Stimulated activated CD8-positive, alpha-beta memory T cell treated with anti-CD3 and anti-CD28 coated beads, Interleukin-15, amount 100 ng/mL, for 24 hours (primary cell): Measurements from ENCODE around the gene ALPK3.

ENCODE experiments used
- DNase-seq: peaks from one replicate; pipeline ENCODE4 v3.0.0-alpha.2; 2020; ENCODE audit warnings: low read depth

Gene ALPK3

DNA sequence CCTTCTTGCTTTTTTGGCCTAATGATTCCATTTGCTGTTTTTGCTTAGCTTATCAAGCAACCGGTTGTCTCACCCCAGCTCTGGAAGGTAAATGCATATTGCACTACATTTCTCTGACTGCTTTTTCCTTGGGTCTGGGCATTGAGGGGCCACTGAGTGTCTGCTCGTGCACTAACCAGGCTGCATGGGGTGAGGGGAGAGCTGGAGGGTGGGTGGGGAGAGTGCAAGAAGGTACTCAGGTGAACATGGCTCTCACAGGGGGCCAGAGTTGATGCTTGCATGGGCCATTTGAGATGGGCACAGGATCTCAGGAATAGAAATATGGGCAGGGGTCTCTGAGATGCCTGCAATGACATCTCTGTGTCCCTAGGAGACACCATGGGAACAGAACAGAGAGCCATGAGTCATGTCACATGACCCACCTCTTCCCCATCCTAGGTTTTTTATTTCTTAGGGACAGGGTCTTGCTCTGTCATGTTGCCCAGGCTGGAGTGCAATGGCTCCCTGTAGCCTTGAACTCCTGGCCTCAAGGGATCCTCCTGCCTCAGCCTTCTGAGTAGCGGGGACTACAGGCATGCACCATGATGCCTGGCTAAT, 6.2 kb downstream of the ALPK3 start:
- DNase-seq: no peak

DNA sequence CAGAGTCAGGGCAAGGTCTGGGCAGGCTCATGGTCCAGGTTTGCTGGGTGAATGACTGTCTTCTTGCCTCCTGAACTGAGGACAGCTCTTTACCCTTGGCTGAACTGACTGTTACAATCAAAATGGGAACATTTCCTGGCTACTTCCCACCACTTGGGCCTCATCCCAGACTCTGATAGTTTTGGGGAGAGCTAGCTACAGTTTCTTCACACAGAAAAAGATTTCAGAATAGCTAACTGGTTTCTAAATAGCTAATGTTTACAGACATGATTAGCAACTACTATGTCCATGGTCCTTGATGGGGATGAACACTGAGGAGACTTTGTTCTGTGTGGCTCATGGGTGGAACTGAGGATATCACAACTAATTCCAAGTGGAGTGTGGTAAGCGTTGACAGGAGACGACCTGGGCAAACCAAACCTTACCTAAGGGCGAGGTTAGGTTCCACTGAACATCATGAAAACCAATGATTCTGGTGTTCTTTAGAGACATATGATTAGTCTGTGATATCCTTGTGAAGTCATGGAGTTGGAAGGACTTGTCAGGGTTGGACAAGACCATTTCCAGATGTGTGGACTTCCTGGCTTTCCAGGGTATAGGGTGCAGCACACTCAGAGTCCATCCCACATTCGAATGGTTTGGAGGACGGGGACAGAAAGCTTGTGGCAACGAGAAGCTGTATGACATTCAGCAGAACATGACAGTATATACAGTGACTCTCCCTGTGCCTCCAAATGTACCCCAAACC, 7.3 kb downstream of the ALPK3 start:
- DNase-seq: no peak

DNA sequence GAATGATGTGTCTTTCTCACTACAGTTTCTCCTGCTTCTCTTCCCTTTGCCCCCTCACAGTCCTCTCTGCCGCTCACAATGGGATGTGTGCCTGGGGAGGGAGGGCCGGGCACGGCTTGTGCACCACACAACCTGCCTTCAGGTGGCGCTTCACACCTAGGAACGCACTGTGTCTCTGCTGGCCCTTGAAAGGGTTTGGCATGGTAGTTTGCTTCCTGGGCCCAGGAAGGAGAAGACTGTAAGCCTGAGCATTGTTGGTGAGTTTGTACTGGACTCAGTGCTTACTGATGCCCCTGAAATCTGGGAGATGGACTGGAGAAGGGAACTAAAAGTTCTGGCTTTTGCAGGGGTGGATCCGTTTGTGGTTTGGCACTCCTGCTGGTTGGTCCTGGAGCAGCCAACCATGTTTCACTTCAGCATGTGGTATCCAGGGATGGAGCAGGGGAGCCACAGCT, 9.2 kb downstream of the ALPK3 start:
- no peak for DNase-seq

DNA sequence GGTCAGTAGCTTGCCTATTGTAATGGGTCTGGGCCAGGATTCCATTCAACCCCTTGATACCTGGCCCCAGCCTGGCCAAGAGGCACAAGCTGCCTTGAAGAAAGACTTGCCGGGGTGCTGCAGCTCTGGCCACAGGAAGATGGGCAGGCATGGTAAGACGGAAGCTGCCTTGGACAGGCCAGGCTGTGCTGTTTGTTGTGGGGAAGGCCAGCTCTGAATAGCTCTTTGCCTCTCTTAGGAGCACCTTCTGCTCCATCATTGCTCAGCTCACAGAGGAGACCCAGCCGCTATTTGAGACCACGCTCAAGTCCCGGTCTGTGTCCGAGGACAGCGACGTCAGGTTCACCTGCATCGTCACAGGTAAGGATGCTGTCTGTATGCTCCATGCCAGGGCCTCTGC, 10.1 kb downstream of the ALPK3 start:
- DNase-seq: no peak

DNA sequence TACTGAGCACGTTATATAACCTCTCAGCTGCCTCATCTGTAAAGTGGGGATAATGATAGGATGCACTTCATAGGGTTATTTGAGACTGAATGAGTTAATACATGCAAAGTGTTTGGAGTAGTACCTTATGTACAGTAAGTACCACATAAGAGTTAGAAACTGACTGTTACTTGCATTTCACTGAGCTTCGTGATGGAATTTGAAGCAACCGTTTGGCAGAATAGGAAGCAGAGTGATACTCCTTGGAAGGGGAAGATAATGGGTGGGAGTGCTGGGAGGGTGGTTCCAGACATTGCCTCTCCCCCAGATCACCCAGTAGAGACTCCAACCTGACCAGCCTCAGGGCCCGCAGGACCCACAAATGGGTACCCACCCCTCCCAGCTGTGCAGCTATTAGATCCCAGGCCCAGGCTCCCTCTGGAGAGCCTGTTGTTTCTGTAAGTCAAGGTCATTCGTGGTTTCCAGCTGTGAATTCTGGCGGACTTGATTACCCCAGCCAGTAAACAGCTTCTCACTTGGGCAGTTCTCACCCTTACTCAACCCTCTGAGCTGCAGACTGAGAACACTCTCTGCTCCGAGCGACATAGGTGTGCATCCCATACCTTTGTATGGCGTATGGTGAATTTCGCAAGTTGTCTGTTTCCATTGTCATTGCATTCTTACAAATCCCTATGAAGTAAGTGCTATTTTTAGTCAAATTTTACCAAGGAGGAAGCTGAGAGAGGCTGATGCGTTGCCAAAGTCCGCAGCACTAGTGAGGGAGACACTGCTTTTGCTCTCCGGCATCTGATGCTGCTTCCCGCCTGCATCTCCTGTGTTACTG, 11.1 kb downstream of the ALPK3 start:
- no peak for DNase-seq

DNA sequence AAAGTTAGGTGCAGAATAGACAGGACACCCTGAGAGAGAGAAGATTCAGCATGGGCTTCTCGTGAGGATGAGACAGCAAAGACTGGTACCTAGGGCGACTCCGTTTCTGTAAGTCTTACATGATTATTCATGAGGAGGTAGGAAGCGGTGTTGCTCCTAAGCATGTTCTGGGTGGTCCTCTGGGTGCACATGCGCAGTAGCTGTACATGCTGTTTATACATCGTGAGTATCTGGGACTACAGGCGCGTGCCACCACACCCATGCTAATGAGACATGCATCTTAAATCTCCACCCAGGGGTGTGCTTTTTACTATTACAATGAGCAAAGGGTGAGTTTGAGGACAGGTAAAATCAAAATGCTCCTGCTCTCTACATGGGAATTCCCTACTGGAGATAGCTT, 12.3 kb downstream of the ALPK3 start:
- DNase-seq: no peak

DNA sequence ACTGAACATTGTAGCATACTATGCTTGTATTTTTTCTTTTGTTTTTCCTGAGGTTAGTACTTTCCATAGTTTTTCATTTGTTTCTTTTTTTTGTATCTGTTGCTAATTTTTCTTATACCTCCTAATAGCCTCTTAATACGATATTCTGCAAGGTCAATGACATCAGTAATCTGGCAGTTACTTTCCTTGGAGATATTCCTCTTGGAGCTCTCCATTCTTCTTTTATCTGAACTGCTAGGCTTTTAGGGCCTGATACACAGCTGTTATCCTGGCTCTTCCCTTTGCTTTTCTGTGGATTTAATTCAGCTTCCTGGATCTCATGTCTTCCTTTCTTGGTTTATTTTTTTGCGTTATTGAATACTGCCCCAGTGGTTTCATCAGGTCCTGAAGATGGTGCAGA, 12.9 kb downstream of the ALPK3 start:
- no peak for DNase-seq

DNA sequence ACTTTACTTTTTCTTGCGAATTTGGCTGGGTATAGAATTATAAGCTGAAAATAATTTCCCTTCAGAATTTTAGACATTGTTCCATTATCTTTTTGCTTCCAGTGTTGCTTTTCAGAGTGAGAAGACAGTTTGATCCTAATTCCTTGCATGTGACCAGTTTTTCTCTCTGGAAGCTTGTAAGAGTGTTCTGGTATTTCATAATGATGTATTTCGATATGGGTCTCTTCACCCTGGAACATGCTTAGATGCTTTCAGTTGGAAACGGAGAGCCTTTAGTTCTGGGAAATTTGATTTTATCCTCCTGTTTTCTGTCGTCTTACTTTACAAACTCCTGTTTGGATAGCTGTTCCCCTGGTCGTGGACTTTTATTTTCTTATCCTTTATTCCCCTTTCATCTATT, 13.9 kb downstream of the ALPK3 start:
- no peak for DNase-seq

DNA sequence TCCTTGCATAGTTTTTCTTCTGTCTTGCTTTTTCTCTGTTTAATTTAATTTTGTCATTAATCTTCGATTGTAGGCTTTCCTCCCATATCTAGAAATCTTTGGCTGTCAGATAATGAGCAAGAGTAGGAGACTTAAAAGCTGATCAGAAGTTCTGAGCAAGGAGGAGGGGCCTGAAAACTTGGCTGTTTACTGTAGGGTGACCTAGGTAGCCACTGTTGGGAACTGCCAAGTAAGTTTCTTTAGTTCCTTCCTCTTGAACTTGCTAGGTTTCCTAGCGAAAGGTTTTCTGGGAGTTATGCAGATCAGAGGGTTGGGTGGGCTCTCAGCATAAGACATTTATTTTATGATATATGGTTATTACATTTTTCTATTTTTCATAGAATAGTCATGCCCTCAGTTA, 14.5 kb downstream of the ALPK3 start:
- no peak for DNase-seq

DNA sequence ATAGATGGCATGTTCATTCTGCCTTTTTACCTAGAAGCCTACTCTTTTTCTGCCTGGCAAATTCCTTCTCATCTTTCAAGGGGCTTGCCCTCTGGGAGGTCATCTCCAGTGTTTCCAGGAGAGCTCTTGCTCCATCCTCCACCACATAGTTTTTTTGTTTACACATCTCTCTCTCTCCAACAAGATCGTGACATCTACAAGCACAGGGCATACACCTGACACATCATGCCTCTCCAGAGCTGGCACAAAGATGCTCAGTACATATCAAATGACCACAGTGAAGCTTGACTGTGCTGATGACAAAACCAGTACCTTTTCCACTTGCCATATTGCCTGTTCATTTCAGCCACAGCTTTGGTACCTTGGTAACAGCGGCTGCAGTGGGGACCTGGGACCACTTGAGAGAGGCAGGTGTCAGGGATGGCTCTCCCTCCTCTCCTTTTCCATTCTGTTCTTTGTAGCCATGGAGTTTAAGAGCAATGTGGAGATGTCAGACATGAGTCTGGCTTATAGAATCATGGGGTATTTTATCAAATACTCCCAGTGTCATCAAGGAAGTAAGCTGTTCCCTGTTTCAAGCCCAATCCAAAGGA, 15.4 kb downstream of the ALPK3 start:
- no peak for DNase-seq

DNA sequence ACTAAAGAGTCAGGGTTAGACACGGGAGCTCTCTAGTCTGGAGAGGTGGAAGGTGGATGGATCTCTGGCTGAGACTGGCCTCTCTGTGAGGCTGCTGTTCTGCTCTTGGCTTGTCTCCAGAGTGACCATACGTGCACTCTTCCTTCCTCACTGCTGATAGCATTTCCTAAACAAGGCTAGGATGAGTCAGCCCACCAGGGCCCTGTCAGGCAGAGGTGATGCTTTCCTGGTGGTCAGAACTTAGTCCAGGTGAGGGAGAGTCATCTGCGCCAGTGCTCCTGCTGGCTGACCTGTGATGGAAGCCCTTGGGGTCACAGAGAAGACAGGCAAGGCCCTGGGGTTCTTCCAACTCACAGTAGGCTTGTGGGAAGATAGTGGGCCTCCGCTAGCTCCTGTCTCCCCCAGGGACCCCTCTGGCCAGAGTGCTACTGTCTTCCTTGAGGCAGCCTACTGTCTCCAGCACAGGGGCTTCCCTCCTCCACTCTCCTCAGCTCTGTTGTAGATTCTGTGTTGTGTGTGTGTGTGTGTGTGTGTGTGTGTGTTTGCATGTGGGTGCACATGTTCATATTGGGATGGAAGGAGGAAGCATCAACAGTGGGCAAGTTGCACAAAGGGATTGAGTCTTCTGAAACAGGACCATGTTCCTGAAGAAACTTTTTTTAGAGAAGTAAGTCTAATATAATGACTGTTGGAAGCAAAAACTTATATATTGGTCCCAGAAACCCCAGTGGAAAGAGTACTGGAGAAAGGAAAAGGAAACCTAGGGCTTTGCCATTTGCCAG, 16.5 kb downstream of the ALPK3 start:
- no peak for DNase-seq

DNA sequence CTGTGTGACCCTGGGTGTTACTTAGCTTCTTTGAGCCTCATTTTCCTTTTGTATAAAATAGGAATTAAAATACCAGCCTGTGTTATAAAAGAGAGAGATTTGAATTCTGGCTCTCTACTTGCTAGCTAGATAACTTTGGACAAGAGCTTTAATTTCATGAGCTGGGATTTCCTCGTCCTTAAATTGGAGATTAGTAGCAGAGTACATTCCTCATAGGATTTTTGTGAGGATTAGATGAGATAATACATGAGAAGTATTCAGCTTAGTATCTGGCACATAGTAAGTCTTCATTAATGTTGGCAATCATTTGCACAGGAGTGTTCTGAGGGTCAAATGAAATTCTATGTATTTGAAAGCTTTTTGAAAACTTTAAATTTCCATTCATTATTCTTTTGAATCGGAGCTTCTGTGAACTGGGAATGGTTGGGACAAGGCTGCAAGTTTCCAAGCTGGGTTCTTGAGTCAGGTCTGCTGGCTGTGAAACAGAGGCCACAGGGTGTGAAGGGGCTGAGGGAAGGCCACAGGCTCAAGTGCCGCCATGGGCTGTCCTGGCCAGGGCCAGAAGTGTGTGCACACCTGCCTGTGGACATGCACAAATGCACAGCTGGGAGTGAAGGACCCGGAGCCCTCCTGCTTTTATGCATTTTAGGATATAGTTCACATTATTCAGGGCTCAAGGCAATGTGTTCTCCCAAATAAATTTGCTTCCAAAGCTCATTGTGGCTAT, 17.2 kb downstream of the ALPK3 start:
- no peak for DNase-seq

DNA sequence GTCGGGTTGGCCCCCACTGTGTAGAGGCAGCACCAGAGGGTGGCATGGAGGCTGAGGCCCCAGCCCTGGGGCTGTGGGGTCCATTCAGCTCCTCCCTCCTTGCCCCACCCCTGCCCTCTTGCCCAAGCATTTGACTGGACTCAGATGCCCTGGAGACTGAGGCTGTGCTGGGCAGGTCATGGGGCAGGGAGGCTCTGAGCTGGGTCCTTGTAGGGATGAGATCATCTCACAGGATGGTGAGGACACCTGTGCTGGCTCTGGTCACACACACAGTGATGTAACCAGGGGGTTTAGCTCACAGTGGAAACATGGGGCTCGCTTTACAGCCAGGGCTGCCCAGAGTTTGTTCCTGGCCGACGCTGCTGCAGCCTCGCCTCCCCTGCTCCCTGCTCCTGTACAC, 17.8 kb downstream of the ALPK3 start:
- DNase-seq: no peak

DNA sequence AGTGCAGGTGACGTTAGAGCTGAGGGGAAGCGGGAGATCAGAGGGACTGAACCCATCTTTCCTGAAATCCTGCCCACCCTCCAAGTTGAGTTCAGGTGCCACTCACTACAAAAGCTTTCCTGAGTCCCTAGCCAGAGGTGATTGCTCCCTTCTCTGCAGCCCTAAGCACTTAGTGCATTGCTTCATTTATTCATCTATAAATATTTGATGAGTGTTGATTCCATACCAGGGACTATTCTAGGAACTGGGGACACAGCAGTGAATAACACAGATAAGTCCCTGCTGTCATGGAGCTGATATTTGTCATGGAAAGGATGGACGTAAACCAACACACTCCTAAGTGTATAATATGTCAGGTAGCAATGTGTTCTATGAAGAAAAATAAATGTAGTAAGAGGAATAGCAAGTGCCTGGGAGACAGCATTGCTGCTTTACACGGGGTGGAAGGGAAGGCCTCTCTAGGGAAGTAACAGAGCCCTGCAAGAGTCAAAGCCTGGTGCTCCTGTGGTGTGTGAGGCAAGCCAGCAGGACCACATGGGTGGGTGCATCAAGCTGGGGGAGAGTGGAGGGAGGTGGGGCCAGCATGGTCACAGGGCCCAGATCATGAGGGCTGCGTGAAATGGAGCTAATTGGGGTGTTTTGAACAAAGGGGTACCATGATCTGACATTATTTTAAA, 18.6 kb downstream of the ALPK3 start:
- no peak for DNase-seq

DNA sequence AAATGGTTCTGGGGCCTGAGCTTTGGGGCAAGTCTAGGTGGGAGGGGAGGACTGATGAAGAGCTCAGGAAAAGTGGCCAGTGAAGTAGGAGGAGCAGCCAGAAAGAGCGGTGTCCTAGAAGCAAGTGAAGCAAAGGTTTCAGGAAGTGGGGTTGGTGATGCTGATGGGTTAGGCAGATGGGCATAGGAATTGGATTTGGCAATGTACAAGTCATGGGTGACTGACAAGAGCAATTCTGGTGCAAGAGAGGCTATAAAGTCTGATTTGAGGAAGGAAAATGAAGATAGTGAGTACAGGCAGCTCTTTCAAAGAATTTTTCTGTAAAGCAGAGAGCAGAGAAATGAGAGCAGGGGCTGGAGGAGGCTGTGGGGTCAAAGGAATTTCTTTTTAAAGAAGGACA, 19.7 kb downstream of the ALPK3 start:
- no peak for DNase-seq

DNA sequence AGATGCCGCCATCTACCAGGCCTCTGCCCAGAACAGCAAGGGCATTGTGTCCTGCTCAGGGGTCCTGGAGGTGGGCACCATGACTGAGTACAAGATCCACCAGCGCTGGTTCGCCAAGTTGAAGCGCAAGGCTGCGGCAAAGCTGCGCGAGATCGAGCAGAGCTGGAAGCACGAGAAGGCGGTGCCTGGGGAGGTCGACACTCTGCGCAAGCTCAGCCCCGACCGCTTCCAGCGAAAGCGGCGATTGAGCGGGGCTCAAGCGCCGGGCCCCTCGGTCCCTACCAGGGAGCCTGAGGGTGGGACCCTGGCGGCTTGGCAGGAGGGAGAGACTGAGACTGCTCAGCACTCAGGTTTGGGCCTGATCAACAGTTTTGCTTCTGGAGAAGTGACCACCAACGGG, 22.6 kb downstream of the ALPK3 start:
- no peak for DNase-seq

DNA sequence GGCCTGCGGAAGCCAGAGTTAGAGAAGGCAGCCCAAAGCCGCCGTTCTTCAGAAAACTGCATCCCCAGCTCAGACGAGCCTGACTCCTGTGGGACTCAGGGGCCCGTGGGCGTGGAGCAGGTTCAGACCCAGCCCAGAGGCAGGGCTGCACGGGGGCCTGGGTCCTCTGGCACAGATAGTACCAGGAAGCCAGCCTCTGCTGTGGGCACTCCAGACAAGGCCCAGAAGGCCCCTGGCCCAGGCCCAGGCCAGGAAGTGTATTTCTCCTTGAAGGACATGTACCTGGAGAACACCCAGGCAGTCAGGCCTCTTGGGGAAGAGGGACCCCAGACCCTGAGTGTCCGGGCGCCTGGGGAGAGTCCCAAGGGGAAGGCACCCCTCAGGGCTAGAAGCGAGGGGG, 23.1 kb downstream of the ALPK3 start:
- no peak for DNase-seq

DNA sequence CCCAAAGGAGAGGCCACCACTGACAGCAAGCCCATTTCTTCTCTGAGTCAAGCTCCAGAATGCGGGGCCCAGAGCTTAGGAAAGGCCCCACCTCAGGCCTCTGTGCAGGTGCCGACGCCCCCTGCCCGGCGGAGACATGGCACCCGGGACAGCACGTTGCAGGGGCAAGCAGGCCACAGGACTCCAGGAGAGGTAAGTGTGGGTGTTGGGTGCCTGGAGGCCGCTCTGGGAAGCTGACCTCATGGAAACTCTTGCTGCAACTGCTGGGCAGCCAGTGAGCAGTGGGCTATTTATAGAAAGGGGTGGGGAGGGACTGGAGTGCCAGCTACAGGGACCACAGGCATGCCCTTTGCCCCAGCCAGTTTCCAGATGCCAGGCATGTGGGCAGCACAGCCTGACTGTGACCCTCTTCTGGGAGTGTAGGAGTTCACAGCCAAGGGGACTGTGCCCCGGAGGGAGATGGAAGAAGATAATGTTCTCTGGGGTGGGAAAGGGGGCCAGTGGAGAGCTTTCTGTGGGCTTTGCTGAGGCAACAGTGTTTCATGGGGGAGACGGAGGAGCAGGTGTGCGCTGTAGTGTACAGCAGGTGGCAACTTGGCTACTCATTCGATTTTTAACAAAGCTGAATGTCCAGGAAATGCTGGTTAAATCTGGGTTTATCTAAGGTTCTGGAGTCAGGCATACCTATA, 23.7 kb downstream of the ALPK3 start:
- DNase-seq: no peak

DNA sequence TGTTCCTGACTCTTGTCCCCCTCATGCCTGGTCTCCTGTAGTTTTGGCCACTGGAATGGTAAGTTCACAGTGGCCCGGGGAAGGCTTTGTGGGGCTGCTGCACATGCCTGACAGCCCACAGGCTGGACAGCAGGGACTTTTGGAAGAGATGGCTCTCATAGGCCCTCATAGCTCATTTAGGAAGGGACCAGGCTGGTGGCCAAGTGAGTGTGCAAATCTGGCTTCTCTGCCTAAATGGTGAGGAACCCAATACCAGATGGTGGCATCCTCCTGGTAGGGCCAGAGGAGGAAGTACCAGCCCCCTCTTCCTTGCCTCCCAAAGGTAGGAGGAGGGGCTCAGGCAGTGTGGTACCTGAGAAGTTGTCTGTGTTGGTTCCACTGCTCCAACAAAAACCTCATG, 25.6 kb downstream of the ALPK3 start:
- no peak for DNase-seq

DNA sequence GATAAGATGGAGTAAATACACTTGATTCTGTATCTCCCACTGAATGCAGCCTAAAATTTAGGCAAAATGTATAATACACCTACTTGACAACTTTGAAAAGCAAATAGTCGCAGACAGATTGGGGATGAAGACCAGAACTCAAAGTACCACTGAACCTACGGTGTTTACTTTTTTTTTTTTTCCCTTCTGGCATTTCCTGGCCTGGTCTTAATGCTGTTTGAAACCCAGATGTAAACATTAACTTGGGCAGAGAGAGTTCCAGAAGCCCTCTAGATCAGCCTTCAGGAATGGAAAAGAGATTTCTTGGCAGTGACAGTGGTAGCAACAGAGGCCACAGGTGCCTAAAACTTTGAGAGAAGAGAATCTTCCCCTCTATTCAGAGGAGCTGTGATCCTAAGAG, 27.8 kb downstream of the ALPK3 start:
- no peak for DNase-seq
